ENCODE data around the gene TNFAIP8. TPM values are rescaled to one million over a fixed set of nuclear protein-coding genes. Genes with fewer than 3 reads are reported as not detected.

TNFAIP8 gene
- total and polyA plus RNA-seq, 9 donors = 1.4 to 14.6 (median 5.0) TPM

DNA sequence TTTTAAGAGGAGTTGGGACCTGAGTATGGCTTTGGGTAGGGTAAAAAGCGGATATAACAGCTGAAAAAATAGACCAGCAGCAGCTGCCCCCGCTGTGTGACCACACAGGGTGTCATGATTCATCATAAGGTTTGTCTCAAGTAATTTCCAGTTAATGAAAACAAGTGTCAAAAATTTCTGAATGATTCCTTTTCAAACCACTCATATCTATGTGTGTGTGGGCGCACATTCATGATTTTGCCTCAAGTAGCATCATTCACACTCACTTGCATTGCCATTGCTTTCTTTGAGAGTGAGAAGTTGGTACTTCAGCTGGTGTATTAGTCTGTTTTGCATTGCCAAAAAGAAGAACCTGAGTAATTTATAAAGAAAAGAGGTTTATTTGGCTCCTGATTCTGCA, 12.1 kb upstream of the TNFAIP8 start:
- intact Hi-C loops (cut with DNase I) = no loop called here
- Histone ChIP-seq H3K4me3 (no peak overlapping the region), H3K4me1 (ENCODE audit: insufficient read depth) (no peaks in the 10 kb centered on the region), H3K27ac (no peak overlapping the region), H3K9me3 (no peaks in the 10 kb centered on the region), H3K36me3 (no peaks in the 10 kb centered on the region), H3K27me3 (no peaks in the 10 kb centered on the region)
- TF ChIP-seq POLR2A (IDR thresholded peaks at IDR 0.05) = no peak
- TF ChIP-seq EP300 (IDR thresholded peaks at IDR 0.05) = no peak
- TF ChIP-seq, protein P1, sequence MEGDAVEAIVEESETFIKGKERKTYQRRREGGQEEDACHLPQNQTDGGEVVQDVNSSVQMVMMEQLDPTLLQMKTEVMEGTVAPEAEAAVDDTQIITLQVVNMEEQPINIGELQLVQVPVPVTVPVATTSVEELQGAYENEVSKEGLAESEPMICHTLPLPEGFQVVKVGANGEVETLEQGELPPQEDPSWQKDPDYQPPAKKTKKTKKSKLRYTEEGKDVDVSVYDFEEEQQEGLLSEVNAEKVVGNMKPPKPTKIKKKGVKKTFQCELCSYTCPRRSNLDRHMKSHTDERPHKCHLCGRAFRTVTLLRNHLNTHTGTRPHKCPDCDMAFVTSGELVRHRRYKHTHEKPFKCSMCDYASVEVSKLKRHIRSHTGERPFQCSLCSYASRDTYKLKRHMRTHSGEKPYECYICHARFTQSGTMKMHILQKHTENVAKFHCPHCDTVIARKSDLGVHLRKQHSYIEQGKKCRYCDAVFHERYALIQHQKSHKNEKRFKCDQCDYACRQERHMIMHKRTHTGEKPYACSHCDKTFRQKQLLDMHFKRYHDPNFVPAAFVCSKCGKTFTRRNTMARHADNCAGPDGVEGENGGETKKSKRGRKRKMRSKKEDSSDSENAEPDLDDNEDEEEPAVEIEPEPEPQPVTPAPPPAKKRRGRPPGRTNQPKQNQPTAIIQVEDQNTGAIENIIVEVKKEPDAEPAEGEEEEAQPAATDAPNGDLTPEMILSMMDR (IDR thresholded peaks at IDR 0.05) = no peak
- DNase-seq = no peak
- 90 to 97% (median 93%) methylated on average over 3 of the region's 3 CpGs for WGBS, 3 donors

DNA sequence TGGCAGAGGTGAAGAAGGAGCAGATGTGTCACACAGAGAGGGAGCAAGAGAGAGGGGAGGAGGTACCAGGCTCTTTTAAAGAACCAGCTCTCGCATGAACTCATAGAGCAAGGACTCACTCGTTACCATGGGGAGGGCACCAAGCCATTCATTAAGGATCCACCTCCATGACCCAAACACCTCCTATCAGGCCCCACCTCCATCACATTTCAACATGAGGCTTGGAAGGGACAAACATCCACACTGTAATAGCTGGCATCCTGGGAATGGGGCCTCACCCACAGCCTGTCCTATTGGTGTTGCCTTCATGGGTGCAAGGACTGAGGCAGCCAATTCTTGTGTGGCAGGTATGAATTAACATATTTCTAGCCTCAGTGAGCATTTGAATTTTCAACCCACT, 11.6 kb upstream of the TNFAIP8 start:
- 48 to 71% (median 49%) methylated on average over 2 of the region's 2 CpGs for WGBS, 3 donors

DNA sequence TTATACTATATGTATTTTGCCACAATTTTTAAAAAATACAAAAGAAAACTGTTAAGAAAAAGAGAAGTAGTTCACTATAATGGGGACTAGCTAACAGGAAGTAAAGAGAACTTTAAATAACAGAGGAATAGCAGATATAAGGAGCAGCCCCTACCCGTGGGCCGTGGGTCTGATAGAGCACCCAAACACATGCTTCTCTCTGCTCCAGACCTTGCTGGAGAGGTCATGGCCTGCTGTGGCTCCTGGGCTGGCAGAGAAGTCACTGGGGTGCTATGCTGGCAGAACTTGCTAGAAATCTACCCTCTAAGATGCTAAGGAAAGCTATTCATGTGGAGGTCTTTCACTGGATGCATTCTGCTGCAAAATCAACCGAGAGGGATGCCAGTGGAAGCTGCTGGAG, 10.0 kb upstream of the TNFAIP8 start:
- H3K27ac ChIP-seq = no peak overlapping the region
- intact Hi-C loops (cut with DNase I) = loop anchor here in 1 of 4 donors (5.0 kb wide), 1 partner anchor 349 kb away; no protein-coding TSS in a partner anchor
- 64 to 72% (median 70%) methylated on average over 3 of the region's 3 CpGs for WGBS, 3 donors
- H3K4me3 ChIP-seq = no peak overlapping the region
- H3K9me3 ChIP-seq = no peaks in the 10 kb centered on the region
- no peaks in the 10 kb centered on the region for H3K4me1 ChIP-seq (ENCODE audit: insufficient read depth)
- H3K27me3 ChIP-seq = no peaks in the 10 kb centered on the region
- TF ChIP-seq POLR2A (IDR thresholded peaks at IDR 0.05) (no peak), EP300 (IDR thresholded peaks at IDR 0.05) (no peak)
- TF ChIP-seq, protein P1 (IDR thresholded peaks at IDR 0.05) = no peak
- no peak for DNase-seq
- no peaks in the 10 kb centered on the region for H3K36me3 ChIP-seq

More for the DNA sequence above, 11.6 kb upstream of the TNFAIP8 start:
- no peak for DNase-seq
- no peaks in the 10 kb centered on the region for H3K27me3 ChIP-seq
- no peaks in the 10 kb centered on the region for H3K9me3 ChIP-seq
- no peaks in the 10 kb centered on the region for H3K4me1 ChIP-seq (ENCODE audit: insufficient read depth)
- H3K27ac ChIP-seq = no peak overlapping the region
- H3K36me3 ChIP-seq = no peaks in the 10 kb centered on the region
- intact Hi-C loops (cut with DNase I) = no loop called here
- no peak overlapping the region for H3K4me3 ChIP-seq
- TF ChIP-seq POLR2A (IDR thresholded peaks at IDR 0.05) = no peak
- TF ChIP-seq, protein P1 (IDR thresholded peaks at IDR 0.05) = no peak
- no peak for TF ChIP-seq EP300 (IDR thresholded peaks at IDR 0.05)

DNA sequence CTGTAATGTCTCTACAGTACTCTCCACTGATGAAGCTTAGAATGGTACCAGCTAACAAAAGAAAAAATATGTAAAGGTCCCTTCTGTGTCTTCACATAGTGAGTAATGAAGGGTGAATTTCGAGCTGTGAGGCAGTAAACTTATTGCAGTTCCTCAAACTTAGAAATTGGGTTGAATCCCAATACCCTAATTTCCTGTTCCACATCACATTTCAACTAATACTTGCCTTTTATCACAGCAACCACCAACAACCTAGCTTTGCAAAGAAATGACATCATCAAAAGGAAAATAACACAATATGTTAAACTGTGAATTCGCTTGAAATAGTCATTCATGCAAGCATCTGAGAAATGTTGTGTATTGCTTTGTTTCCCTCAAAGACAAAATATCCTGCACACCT, 9.4 kb upstream of the TNFAIP8 start:
- TF ChIP-seq POLR2A (IDR thresholded peaks at IDR 0.05) = no peak
- TF ChIP-seq EP300 (IDR thresholded peaks at IDR 0.05) = no peak
- TF ChIP-seq, protein P1 (IDR thresholded peaks at IDR 0.05) = no peak
- WGBS, 3 donors = 91 to 96% (median 91%) methylated on average over 2 of the region's 2 CpGs
- Histone ChIP-seq H3K36me3 (no peaks in the 10 kb centered on the region), H3K27ac (no peak overlapping the region), H3K4me1 (ENCODE audit: insufficient read depth) (no peaks in the 10 kb centered on the region), H3K4me3 (no peak overlapping the region), H3K27me3 (no peaks in the 10 kb centered on the region), H3K9me3 (no peaks in the 10 kb centered on the region)
- no peak for DNase-seq
- intact Hi-C loops (cut with DNase I) = loop anchor here in 1 of 4 donors (5.0 kb wide), 1 partner anchor 349 kb away; no protein-coding TSS in a partner anchor

All from ovary (tissue), 9 donors.